HFF-Myc (cell line): Measurements from ENCODE around the gene TMEM184A.

Experiments used
- DNase-seq: peaks from one replicate; pipeline ENCODE4 v3.0.0-alpha.2; 2011; ENCODE audit warnings: low read depth; ENCODE audit errors: extremely low read depth
- H3K4me3 ChIP-seq: replicated peaks from 2 replicates; pipeline ENCODE4 v1.5.1; 2011; ENCODE audit warnings: low read depth, mild to moderate bottlenecking, control low read depth, low read length
- CTCF ChIP-seq: IDR thresholded peaks from 2 replicates; pipeline ENCODE4 v1.5.1; 2012; ENCODE audit warnings: mild to moderate bottlenecking, low read depth, low read length, control low read depth; ENCODE audit errors: missing control alignments

Gene TMEM184A

GRCh38 chr7:1542841-1543747 lies 12.9 kb downstream of the TMEM184A start:
- DNase-seq, result no peak
- TF ChIP-seq CTCF, result no peak
- H3K4me3 ChIP-seq, result no peak overlapping the region

DNA sequence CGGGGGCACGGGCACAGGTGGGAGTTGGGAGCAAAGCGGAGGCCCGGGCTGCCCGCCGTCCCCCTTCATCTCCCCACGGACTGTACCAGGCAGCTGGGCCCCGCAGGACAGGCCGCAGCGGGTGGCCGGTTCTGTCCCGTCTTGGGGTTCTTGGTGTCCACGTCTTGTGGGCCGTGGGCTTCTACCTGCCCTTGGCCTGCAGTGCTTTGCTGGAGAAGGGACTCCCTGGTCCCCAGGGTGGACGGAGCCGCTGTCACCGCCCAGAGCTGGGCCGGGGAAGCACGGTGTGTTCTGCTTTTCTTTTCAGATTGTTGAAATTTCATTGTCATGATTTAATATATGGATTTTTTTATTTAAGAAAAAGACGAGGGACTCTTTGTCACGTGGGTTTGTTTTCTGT lies 13.7 kb downstream of the TMEM184A start:
- H3K4me3 ChIP-seq, result no peak overlapping the region
- DNase-seq, result no peak
- TF ChIP-seq CTCF, result no peak

DNA sequence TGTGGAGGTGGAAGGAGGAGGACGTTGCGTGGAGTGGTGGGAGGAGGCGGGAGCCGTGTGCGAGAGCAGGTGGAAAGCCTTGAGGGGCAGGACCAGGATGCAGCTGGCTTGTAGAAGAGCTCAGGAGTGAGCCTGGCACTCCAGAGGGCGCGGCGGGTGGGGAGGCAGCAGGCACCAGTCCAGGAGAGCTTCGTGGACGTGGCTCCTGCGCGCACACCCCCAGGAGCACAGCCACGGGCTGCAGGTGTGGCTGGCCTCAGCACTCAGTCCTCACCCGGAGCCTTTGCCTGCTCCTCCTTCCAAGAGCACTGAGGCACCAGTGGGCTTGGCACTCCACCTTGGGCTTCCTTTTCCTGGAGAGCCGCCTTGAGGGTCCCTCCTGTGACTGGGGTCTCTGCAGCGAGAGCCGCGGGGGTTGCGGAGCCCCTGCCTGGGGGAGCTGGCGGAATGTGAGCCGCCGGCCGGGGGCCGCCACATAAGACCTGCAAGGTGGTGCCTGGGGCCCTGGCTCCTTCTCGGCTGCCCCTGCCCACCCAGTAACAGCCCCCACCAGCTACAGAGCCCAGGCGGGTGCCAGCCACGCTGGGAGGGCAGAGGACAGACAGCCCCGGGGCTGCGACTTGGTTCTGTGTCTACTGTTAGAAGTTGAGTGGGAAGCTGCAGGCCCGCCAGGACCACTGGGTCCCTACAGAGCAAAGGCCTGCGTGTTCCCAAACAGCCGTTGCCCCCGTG lies 14.4 kb downstream of the TMEM184A start:
- H3K4me3 ChIP-seq, result no peak overlapping the region
- TF ChIP-seq CTCF, result no peak
- DNase-seq, result no peak

GRCh38 chr7:1540776-1541271 lies 15.2 kb downstream of the TMEM184A start:
- no peak for DNase-seq
- no peak for TF ChIP-seq CTCF
- H3K4me3 ChIP-seq, result no peak overlapping the region

DNA sequence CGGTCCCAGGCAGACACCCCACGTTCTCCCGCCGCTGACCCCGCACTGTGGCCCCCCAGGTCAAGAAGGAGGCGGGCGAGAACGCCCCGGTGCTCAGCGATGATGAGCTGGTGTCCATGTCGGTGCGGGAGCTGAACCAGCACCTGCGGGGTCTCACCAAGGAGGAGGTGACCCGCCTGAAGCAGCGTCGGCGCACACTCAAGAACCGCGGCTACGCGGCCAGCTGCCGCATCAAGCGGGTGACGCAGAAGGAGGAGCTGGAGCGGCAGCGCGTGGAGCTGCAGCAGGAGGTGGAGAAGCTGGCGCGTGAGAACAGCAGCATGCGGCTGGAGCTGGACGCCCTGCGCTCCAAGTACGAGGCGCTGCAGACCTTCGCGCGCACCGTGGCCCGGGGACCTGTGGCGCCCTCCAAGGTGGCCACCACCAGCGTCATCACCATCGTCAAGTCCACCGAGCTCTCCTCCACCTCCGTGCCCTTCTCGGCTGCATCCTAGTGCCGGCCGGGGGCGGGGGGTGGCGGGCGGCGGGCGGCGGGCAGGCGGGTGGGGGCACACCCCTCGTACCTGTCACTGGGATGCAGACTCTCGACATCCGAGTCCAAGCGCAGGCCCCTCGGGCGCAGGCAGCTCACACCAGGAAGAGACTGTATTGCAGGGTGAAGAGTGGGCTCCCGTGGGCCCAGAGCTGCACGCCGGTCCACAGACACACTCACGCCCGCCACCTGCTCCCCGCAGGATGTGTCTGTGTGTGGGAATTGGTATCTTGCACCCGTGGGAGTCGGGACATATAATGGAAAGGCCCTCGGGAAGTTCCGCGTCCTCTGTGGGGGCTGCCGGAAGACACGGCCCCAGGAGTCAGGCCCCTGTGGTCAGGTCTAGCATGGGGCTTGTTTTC lies 15.9 kb downstream of the TMEM184A start:
- no peak for DNase-seq
- no peak overlapping the region for H3K4me3 ChIP-seq
- TF ChIP-seq CTCF, result no peak

DNA sequence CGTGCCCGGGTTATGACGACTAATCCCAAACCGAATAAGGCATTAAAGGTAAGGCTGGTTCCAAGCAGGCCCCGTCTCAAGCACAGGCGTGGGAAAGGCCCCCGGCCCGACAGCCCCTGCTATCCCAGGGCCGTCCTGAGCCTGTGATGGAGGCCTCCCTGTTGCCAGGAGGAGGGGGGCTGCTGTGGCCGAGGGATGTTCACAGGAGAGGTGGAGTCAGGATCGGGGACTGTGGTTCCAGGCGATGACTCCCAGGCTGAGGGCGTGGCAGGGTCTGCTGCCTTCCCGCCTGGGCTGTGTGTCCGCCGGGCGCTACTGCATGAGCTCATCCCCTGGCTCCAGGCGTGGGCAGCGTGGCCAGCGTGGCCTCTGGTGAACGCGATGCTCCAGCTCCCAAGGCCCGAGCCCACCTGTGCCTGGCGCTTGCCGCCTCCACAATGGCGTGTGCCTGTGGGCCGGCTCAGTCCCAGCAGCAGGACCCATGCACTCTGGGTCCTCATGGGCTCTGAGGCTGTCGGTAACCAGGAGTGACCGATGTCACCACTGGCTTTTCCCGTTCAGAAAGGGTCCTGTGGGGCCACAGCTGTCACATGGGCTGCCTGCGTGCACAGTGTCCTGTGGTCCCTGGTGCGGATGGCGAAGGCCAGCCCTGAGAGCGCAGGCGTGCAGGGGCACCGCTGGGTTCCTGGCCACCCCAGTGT lies 16.7 kb downstream of the TMEM184A start:
- no peak overlapping the region for H3K4me3 ChIP-seq
- TF ChIP-seq CTCF, result no peak
- DNase-seq, result no peak
